Hepatocyte (in vitro differentiated cells): ENCODE measurements around the gene ZNF423.

Experiments used
- EZH2 ChIP-seq: fragments of 200-600 bp; sonication (generic); IDR thresholded peaks from 2 replicates; pipeline ENCODE4 v1.6.1; 2016; ENCODE audit warnings: antibody characterized with exemption, mild to moderate bottlenecking, borderline replicate concordance
- EZH2phosphoT487 ChIP-seq: fragments of 200-600 bp; sonication (generic); IDR thresholded peaks from one replicate; pipeline ENCODE4 v1.6.1; 2018; ENCODE audit warnings: antibody characterized with exemption, mild to moderate bottlenecking, low read depth, moderate library complexity; ENCODE audit not compliant: unreplicated experiment, severe bottlenecking
- TF ChIP-seq, protein P1 (sequence below): fragments of 200-600 bp; sonication (generic); IDR thresholded peaks from 2 replicates; pipeline ENCODE4 v1.5.1; 2016; ENCODE audit warnings: antibody characterized with exemption, mild to moderate bottlenecking; ENCODE audit not compliant: poor library complexity

- TF ChIP-seq, protein P1, sequence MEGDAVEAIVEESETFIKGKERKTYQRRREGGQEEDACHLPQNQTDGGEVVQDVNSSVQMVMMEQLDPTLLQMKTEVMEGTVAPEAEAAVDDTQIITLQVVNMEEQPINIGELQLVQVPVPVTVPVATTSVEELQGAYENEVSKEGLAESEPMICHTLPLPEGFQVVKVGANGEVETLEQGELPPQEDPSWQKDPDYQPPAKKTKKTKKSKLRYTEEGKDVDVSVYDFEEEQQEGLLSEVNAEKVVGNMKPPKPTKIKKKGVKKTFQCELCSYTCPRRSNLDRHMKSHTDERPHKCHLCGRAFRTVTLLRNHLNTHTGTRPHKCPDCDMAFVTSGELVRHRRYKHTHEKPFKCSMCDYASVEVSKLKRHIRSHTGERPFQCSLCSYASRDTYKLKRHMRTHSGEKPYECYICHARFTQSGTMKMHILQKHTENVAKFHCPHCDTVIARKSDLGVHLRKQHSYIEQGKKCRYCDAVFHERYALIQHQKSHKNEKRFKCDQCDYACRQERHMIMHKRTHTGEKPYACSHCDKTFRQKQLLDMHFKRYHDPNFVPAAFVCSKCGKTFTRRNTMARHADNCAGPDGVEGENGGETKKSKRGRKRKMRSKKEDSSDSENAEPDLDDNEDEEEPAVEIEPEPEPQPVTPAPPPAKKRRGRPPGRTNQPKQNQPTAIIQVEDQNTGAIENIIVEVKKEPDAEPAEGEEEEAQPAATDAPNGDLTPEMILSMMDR, result no peak
- no peak for TF ChIP-seq EZH2
- no peak for TF ChIP-seq EZH2phosphoT487
Measured at GRCh38 chr16:49766225-49766624, 89.7 kb downstream of the ZNF423 start.
